GM10266 (cell line): ENCODE measurements around the gene CIROP.
"Not testable (repeated sequence)": the region's sequence is repeated elsewhere in the genome, so short reads cannot be mapped to it uniquely, and the experiment has no call there.

Experiments used
- DNase-seq: peaks from one replicate; pipeline ENCODE4 v3.0.0; 2012; ENCODE audit errors: extremely low spot score
- TF ChIP-seq, protein P1 (sequence below): IDR thresholded peaks from 2 replicates; pipeline ENCODE4 v1.5.1; 2012; ENCODE audit warnings: mild to moderate bottlenecking, low read depth; ENCODE audit not compliant: control insufficient read depth, insufficient read depth; ENCODE audit errors: missing control alignments

CIROP gene

DNA sequence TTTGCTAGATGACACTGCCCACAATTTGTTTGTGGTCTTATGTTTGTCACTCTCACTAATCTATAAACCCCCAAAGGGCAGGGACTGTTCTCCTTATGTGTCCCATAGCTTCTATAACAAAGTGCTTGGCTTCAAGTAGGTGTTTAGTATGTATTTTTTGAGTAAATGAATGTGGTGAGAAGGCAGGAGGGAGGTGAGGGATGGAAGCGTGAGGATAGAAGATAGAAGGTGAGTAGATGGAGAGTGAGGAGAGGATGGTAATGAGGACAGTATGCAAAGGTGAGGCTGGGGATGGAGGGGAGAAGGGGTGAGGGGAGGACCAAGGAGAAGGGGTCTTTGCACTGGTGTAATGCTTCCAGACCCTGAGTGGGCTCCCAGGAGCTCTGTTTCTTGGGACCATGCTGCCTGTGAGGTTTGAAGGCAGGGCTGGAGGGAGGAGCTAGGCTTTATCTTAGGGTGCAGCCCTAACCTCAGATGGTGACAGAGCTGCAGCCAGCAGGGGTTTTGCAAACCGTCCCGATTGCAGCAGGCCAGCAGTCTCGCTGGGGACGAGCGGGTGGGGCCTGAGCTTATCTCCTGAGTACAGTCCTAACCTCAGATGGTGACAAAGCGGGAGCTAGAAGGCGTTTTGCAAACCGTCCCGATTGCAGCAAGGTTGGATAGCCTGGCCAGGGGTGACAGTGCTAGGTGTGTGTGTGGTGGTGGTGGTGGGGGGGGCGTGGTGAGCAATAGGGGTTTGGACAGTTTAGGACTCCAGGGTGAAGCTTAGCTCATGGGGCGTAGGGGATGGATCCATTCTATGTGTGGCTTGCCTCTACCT lies 7.8 kb upstream of the CIROP start:
- TF ChIP-seq, protein P1, sequence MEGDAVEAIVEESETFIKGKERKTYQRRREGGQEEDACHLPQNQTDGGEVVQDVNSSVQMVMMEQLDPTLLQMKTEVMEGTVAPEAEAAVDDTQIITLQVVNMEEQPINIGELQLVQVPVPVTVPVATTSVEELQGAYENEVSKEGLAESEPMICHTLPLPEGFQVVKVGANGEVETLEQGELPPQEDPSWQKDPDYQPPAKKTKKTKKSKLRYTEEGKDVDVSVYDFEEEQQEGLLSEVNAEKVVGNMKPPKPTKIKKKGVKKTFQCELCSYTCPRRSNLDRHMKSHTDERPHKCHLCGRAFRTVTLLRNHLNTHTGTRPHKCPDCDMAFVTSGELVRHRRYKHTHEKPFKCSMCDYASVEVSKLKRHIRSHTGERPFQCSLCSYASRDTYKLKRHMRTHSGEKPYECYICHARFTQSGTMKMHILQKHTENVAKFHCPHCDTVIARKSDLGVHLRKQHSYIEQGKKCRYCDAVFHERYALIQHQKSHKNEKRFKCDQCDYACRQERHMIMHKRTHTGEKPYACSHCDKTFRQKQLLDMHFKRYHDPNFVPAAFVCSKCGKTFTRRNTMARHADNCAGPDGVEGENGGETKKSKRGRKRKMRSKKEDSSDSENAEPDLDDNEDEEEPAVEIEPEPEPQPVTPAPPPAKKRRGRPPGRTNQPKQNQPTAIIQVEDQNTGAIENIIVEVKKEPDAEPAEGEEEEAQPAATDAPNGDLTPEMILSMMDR = no peak
- no peak for DNase-seq

GRCh38 chr14:23110579-23111365 lies 6.0 kb upstream of the CIROP start:
- no peak for DNase-seq
- TF ChIP-seq, protein P1 = no peak

- TF ChIP-seq, protein P1 = no peak
- no peak for DNase-seq
Measured at GRCh38 chr14:23109769-23110168, 5.0 kb upstream of the CIROP start.

DNA sequence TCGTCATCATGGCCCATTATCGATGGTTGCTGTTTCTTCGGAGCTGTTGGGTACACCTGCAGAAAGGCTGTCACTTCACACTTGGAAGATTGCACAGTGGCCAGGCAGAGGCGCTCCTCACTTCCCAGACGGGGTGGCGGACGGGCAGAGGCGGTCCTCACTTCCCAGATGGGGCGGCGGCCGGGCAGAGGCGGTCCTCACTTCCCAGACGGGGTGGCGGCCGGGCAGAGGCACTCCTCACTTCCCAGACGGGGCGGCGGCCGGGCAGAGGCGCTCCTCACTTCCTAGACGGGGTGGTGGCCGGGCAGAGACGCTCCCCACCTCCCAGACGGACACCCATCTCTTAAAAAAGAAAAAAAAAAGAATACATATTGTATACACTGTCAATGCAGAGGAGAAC lies 3.4 kb upstream of the CIROP start:
- DNase-seq = not testable (repeated sequence)

DNA sequence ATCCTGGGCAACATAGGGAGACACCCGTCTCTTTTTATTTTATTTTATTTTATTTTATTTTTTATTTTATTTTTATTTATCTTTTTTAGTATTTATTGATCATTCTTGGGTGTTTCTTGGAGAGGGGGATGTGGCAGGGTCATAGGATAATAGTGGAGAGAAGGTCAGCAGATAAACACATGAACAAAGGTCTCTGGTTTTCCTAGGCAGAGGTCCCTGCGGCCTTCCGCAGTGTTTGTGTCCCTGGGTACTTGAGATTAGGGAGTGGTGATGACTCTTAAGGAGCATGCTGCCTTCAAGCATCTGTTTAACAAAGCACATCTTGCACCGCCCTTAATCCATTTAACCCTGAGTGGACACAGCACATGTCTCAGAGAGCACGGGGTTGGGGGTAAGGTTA lies 2.8 kb upstream of the CIROP start:
- DNase-seq = not testable (repeated sequence)

DNA sequence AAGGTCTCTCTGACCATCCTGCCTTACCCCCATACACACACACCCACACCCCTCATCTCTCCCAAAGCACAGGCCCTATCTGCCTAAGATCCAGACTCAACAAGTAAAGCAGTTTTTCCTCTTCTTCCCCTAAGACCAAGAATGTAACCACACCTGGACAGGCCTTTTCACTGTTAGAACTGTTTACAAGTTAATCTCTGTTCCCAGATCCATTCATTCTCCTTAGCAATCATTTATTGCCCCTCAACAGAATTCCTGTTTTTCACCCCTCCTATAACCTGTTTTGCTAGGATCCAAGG lies 1.9 kb upstream of the CIROP start:
- no peak for DNase-seq

GRCh38 chr14:23105348-23105824 lies 597 bp upstream of the CIROP start:
- no peak for DNase-seq

More for the DNA sequence above, 1.9 kb upstream of the CIROP start:
- TF ChIP-seq, protein P1 = no peak

GRCh38 chr14:23104070-23104590 lies 659 bp downstream of the CIROP start:
- DNase-seq = no peak
- TF ChIP-seq, protein P1 = no peak

More at GRCh38 chr14:23105348-23105824, 597 bp upstream of the CIROP start:
- TF ChIP-seq, protein P1 = no peak
